Calu3 (cell line): Measurements from ENCODE around the gene NRP1. TPM values are rescaled to one million over a fixed set of nuclear protein-coding genes. Genes with fewer than 3 reads are reported as not detected.

ENCODE experiments used
- BruUV-seq: library from RNA; stranded (reverse); fragments of 400-500 nt; replicated peaks from 2 replicates; lab custom pipeline; 2021; lab: Mats Ljungman, UMichigan
- CTCF ChIA-PET: fragments of 300-600 bp; sonication (Branson Sonifier 250); formaldehyde crosslinking; loops from one replicate; lab custom pipeline; 2022; ENCODE audit warnings: antibody characterized with exemption; lab: Charles Lee
- DNase-seq: peaks from one replicate; pipeline ENCODE4 v3.0.0; 2022
- H3K27ac Mint-ChIP-seq: one replicate; pipeline ENCODE4 v1.8.0; 2022; ENCODE audit warnings: mixed read lengths; ENCODE audit not compliant: unreplicated experiment
- H3K27me3 Mint-ChIP-seq: one replicate; pipeline ENCODE4 v1.8.0; 2022; ENCODE audit warnings: mixed read lengths; ENCODE audit not compliant: unreplicated experiment
- H3K36me3 Mint-ChIP-seq: one replicate; pipeline ENCODE4 v1.8.0; 2022; ENCODE audit warnings: mild to moderate bottlenecking, moderate library complexity, mixed read lengths; ENCODE audit not compliant: insufficient read depth, unreplicated experiment
- H3K4me1 Mint-ChIP-seq: one replicate; pipeline ENCODE4 v1.8.0; 2022; ENCODE audit warnings: mild to moderate bottlenecking, low read depth, mixed read lengths; ENCODE audit not compliant: unreplicated experiment
- H3K4me3 Mint-ChIP-seq: one replicate; pipeline ENCODE4 v1.8.0; 2022; ENCODE audit warnings: mild to moderate bottlenecking, low read depth, moderate library complexity, mixed read lengths; ENCODE audit not compliant: unreplicated experiment
- H3K9me3 Mint-ChIP-seq: one replicate; pipeline ENCODE4 v1.8.0; 2022; ENCODE audit warnings: low read depth, mixed read lengths; ENCODE audit not compliant: unreplicated experiment
- intact Hi-C: fragments of 100-400 bp; cut with micrococcal nuclease; formaldehyde crosslinking; loops from one replicate; pipeline ENCODE4 v1.10.0; 2022; ENCODE audit not compliant: unreplicated experiment
- total RNA-seq: library from RNA; stranded (reverse); gene quantifications from 2 replicates; pipeline ENCODE4 v1.2.3, GENCODE V29; 2022
- TF ChIP-seq, protein P1 (sequence below): fragments of 200-600 bp; IDR thresholded peaks from one replicate; pipeline ENCODE4 v1.8.0; 2022; ENCODE audit warnings: antibody characterized with exemption; ENCODE audit not compliant: unreplicated experiment

NRP1 gene
- total RNA-seq, 1 experiment from 2014 or later: 96.3 TPM

DNA sequence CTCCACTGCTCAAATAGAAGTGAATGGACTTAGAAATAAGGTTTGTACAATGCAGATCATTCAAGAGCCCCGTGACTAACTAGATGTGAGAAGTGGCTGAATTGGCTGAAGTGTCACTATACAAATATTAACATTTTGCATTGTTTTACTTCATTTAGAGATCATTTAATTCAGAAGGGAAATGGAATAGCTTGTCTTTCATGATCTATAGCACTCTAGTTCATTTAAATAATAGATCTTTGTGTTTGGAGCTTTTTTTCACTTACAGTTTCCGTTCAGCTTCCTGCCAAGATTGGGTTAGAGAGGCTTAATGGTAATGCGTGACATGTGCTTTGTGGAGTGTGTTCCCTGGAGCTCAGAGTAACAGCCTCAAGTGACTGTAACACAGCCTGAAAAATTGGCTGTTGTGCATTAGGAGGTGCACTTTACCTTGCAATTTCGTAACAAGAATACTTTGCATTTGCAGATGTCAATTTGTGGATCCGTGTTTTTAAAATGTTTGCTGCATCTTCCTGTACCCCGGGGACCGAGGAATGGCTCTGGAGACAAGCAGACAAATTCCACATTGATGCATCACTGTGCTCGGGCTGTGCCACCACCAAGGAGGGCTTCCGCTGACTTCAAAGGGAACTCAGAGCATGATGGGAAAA lies 170.3 kb downstream of the NRP1 start:
- no TSS peak for BruUV-seq
- peaks cover 52% of the 10 kb centered on the region for H3K4me1 Mint-ChIP-seq
- no peaks in the 10 kb centered on the region for H3K9me3 Mint-ChIP-seq
- H3K4me3 Mint-ChIP-seq: no peak overlapping the region
- H3K36me3 Mint-ChIP-seq: no peaks in the 10 kb centered on the region
- CTCF ChIA-PET: interaction anchor here (0.6 to 1.4 kb wide), 4 partner anchors 9 to 48 kb away, joined by 3 to 5 read pairs (median 4); no protein-coding TSS in a partner anchor
- peak; percentile 11 for DNase-seq
- TF ChIP-seq, protein P1, sequence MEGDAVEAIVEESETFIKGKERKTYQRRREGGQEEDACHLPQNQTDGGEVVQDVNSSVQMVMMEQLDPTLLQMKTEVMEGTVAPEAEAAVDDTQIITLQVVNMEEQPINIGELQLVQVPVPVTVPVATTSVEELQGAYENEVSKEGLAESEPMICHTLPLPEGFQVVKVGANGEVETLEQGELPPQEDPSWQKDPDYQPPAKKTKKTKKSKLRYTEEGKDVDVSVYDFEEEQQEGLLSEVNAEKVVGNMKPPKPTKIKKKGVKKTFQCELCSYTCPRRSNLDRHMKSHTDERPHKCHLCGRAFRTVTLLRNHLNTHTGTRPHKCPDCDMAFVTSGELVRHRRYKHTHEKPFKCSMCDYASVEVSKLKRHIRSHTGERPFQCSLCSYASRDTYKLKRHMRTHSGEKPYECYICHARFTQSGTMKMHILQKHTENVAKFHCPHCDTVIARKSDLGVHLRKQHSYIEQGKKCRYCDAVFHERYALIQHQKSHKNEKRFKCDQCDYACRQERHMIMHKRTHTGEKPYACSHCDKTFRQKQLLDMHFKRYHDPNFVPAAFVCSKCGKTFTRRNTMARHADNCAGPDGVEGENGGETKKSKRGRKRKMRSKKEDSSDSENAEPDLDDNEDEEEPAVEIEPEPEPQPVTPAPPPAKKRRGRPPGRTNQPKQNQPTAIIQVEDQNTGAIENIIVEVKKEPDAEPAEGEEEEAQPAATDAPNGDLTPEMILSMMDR: no peak
- H3K27me3 Mint-ChIP-seq: no peaks in the 10 kb centered on the region
- H3K27ac Mint-ChIP-seq: peak overlapping the region; percentile 29
- intact Hi-C loops: no loop called here

DNA sequence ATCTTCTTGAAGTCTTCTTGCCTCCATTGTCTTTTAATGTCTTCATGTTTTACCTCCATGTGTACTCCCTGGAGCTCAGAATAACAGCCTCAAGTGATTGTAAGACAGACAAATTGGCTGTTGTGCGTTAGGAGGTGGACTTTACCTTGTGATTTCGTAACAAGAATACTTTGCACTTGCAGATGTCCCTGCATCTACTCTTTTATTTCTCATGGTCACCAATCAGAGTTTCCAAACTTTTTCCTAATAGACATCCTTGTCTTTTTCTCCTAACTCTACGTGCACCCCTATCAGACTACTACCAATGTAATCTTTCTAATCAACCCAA lies 172.3 kb downstream of the NRP1 start:
- no peak for DNase-seq
- Mint-ChIP-seq H3K27me3 (no peaks in the 10 kb centered on the region), H3K4me1 (peaks cover 57% of the 10 kb centered on the region), H3K36me3 (peaks cover 4% of the 10 kb centered on the region), H3K27ac (peak overlapping the region; percentile 40), H3K9me3 (no peaks in the 10 kb centered on the region), H3K4me3 (no peak overlapping the region)
- CTCF ChIA-PET: no interaction called here
- no TSS peak for BruUV-seq
- intact Hi-C loops: no loop called here
- TF ChIP-seq, protein P1: no peak

GRCh38 chr10:33161550-33162247 lies 172.8 kb downstream of the NRP1 start:
- CTCF ChIA-PET: interaction anchor here (1.6 kb wide), 1 partner anchor 151 kb away, joined by 3 read pairs; no protein-coding TSS in a partner anchor
- Mint-ChIP-seq H3K4me3 (no peak overlapping the region), H3K9me3 (no peaks in the 10 kb centered on the region), H3K27ac (peak overlapping the region; percentile 40), H3K4me1 (peaks cover 62% of the 10 kb centered on the region), H3K36me3 (peaks cover 9% of the 10 kb centered on the region), H3K27me3 (no peaks in the 10 kb centered on the region)
- DNase-seq: no peak
- TF ChIP-seq, protein P1: no peak
- BruUV-seq: no TSS peak
- intact Hi-C loops: no loop called here

- Mint-ChIP-seq H3K27ac (peak overlapping the region; percentile 28), H3K4me3 (no peak overlapping the region), H3K4me1 (peaks cover 76% of the 10 kb centered on the region), H3K27me3 (no peaks in the 10 kb centered on the region), H3K9me3 (no peaks in the 10 kb centered on the region), H3K36me3 (peaks cover 18% of the 10 kb centered on the region)
- TF ChIP-seq, protein P1: no peak
- BruUV-seq: no TSS peak
- intact Hi-C loops: no loop called here
- CTCF ChIA-PET: interaction anchor here (1.6 kb wide), 1 partner anchor 150 kb away, joined by 3 read pairs; no protein-coding TSS in a partner anchor
- DNase-seq: no peak
Observed at GRCh38 chr10:33160151-33160550, 174.3 kb downstream of the NRP1 start.
